Osteoblast (primary cell): ENCODE results near the gene ERCC3. TPM values are rescaled to one million over a fixed set of nuclear protein-coding genes. Genes with fewer than 3 reads are reported as not detected.
A peak's percentile ranks its signal among the peaks of the same experiment; 100 is the strongest.

Source experiments
- DNase-seq: peaks from one replicate; pipeline ENCODE4 v3.0.0; 2011; ENCODE audit warnings: low spot score, mixed read lengths; ENCODE audit not compliant: insufficient read length; ENCODE audit errors: missing footprints
- H2AFZ ChIP-seq: 2 replicates; pipeline ENCODE4 v1.6.0; 2011; ENCODE audit warnings: mild to moderate bottlenecking, low read length
- H3K27ac ChIP-seq: 2 replicates; pipeline ENCODE4 v1.5.1; 2011; ENCODE audit warnings: mild to moderate bottlenecking, low read depth, low read length, moderate library complexity
- H3K27me3 ChIP-seq: 2 replicates; pipeline ENCODE4 v1.6.0; 2012; ENCODE audit warnings: mild to moderate bottlenecking, control low read depth, inconsistent platforms, low read length, moderate library complexity; ENCODE audit not compliant: insufficient read depth
- H3K36me3 ChIP-seq: 2 replicates; pipeline ENCODE4 v1.5.1; 2011; ENCODE audit warnings: mild to moderate bottlenecking, low read length, control low read depth, moderate library complexity; ENCODE audit not compliant: insufficient read depth
- H3K4me1 ChIP-seq: 2 replicates; pipeline ENCODE4 v1.5.1; 2011; ENCODE audit warnings: mild to moderate bottlenecking, low read length, control low read depth, moderate library complexity; ENCODE audit not compliant: insufficient read depth
- H3K4me2 ChIP-seq: 2 replicates; pipeline ENCODE4 v1.6.0; 2011; ENCODE audit warnings: mild to moderate bottlenecking, low read length; ENCODE audit not compliant: insufficient read depth
- H3K4me3 ChIP-seq: fragments of 200-600 bp; sonication (generic); 3 replicates; pipeline ENCODE4 v1.5.1; 2012; ENCODE audit warnings: mild to moderate bottlenecking, low read length, inconsistent platforms; ENCODE audit not compliant: insufficient read depth
- H3K79me2 ChIP-seq: 2 replicates; pipeline ENCODE4 v1.6.0; 2012; ENCODE audit warnings: mild to moderate bottlenecking, low read length, control low read depth, inconsistent platforms; ENCODE audit not compliant: insufficient read depth
- H3K9me3 ChIP-seq: 2 replicates; pipeline ENCODE4 v1.5.1; 2011; ENCODE audit warnings: low read depth, low read length, control low read depth
- H4K20me1 ChIP-seq: 2 replicates; pipeline ENCODE4 v1.6.0; 2012; ENCODE audit warnings: mild to moderate bottlenecking, low read length, control low read depth; ENCODE audit not compliant: insufficient read depth
- total RNA-seq: library from RNA; depleted of rRNA; stranded (reverse); fragments of >200 nt; gene quantifications from 2 replicates; pipeline ENCODE4 v1.2.3, GENCODE V29; 2012
- TF ChIP-seq, protein P1 (sequence below): IDR thresholded peaks from 2 replicates; pipeline ENCODE4 v1.5.1; 2011; ENCODE audit warnings: mild to moderate bottlenecking, low read depth, low read length, moderate library complexity; ENCODE audit errors: extremely low read depth

Gene ERCC3
- total RNA-seq = 43.1 and 43.9 TPM in 2 replicates

DNA sequence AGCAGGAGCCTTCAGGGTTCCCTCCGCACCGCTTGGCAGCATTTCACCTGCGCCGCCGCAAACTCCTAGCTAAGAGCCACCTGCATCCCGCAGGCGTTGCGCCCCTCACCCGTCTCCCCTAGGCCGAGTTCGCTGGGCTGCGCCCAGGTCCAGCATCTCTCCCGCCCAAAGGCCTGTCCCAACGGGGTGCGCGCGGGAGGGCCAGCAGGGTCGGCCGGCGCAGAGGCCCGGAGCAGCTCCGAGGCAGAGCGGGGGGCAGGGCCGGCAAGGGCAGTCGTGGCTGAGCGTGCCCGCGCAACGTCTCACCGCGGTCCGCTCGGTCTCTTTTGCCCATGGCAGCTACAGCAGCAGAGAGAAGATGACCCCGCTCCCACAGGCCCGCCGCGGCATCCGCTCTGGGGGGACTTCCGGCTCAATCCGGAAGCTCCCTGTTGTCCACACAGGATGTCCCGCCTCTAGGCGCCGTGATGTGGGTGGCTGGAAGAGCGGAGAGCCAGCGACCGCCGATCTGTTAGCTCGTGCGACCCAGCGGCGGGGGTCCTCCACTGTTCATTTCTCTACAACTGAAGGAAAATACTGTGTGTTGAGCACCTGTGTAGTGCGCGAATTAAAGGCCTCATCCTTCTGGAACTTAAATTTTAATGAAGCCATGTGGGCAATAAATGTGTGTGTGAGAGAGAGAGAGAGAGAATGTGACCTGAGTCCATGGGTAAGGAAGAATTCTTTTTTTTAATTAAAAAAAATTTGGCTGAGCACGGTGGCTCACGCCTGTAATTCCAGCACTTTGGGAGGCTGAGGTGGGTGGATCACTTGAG, at the start of gene ERCC3:
TSS of gene ERCC3 (minus strand) at position 397 of the 815 bp plus-strand sequence. CDS start at position 334, 63 bp downstream.
- TF ChIP-seq, protein P1, sequence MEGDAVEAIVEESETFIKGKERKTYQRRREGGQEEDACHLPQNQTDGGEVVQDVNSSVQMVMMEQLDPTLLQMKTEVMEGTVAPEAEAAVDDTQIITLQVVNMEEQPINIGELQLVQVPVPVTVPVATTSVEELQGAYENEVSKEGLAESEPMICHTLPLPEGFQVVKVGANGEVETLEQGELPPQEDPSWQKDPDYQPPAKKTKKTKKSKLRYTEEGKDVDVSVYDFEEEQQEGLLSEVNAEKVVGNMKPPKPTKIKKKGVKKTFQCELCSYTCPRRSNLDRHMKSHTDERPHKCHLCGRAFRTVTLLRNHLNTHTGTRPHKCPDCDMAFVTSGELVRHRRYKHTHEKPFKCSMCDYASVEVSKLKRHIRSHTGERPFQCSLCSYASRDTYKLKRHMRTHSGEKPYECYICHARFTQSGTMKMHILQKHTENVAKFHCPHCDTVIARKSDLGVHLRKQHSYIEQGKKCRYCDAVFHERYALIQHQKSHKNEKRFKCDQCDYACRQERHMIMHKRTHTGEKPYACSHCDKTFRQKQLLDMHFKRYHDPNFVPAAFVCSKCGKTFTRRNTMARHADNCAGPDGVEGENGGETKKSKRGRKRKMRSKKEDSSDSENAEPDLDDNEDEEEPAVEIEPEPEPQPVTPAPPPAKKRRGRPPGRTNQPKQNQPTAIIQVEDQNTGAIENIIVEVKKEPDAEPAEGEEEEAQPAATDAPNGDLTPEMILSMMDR = no peak
- peak within 1 kb of the TSS; percentile 91 for H3K27ac ChIP-seq
- H3K4me3 ChIP-seq = peak within 1 kb of the TSS; percentile 99
- H3K4me2 ChIP-seq = peak within 1 kb of the TSS; percentile 91
- H3K36me3 ChIP-seq = peaks cover 36% of the 10 kb centered on the region
- H3K4me1 ChIP-seq = peaks cover 6% of the 10 kb centered on the region
- H2AFZ ChIP-seq = peak within 1 kb of the TSS; percentile 94
- H4K20me1 ChIP-seq = peaks cover 10% of the 10 kb centered on the region
- DNase-seq = peak; percentile 99
- no peaks in the 10 kb centered on the region for H3K27me3 ChIP-seq
- peaks cover 27% of the 10 kb centered on the region for H3K79me2 ChIP-seq
- H3K9me3 ChIP-seq = no peaks in the 10 kb centered on the region

DNA sequence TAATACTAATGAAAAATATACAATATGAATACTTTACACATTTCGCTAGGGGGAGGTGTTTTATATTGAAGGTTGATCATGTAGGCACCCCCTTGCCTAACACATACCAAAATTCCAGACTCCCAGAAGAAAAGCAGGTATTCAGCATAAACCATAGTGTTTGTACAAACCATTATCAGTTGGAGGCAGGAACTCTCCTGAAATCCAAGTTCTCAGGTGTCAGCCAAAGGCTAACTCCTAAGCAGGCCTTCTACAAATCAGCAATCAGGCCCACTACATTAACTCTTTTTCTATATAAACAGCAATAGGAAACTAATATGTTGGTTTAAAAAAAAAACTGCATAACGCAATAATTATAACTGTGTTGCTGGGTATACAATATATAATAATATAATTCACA, 49.3 kb upstream of the ERCC3 start:
- no peak overlapping the region for H3K4me2 ChIP-seq
- H3K79me2 ChIP-seq = peaks cover 53% of the 10 kb centered on the region
- peaks cover 2% of the 10 kb centered on the region for H3K36me3 ChIP-seq
- H3K27me3 ChIP-seq = no peaks in the 10 kb centered on the region
- no peak for DNase-seq
- H3K4me3 ChIP-seq = no peak overlapping the region
- no peak overlapping the region for H3K27ac ChIP-seq
- TF ChIP-seq, protein P1 = no peak
- no peaks in the 10 kb centered on the region for H3K9me3 ChIP-seq
- no peak overlapping the region for H2AFZ ChIP-seq
- H3K4me1 ChIP-seq = no peaks in the 10 kb centered on the region
- H4K20me1 ChIP-seq = peaks cover 16% of the 10 kb centered on the region

DNA sequence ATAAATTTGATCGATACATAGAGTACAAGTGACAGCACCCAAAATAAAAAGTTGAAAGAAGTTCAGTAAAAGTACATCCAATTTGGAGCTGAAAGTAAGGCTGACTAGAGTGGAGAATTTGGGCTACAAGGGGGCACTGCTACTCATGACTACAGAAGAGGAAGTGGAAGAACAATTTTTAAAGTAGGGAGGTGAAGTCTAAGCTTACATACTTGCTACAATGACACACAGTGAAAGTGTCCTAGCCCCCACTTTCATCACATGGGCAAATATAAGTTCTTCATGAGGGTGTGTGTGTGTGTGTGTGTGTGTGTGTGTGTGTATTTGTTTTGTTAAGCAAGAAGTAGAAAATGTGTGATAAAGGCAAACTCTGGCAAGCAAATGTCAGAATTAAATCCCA, 48.2 kb upstream of the ERCC3 start:
- Histone ChIP-seq H3K4me1 (no peaks in the 10 kb centered on the region), H3K4me3 (no peak overlapping the region), H3K27ac (no peak overlapping the region), H3K4me2 (no peak overlapping the region), H2AFZ (no peak overlapping the region), H3K9me3 (no peaks in the 10 kb centered on the region), H3K27me3 (no peaks in the 10 kb centered on the region), H3K36me3 (peaks cover 12% of the 10 kb centered on the region), H3K79me2 (peaks cover 42% of the 10 kb centered on the region), H4K20me1 (peaks cover 16% of the 10 kb centered on the region)
- DNase-seq = no peak
- TF ChIP-seq, protein P1 = no peak

DNA sequence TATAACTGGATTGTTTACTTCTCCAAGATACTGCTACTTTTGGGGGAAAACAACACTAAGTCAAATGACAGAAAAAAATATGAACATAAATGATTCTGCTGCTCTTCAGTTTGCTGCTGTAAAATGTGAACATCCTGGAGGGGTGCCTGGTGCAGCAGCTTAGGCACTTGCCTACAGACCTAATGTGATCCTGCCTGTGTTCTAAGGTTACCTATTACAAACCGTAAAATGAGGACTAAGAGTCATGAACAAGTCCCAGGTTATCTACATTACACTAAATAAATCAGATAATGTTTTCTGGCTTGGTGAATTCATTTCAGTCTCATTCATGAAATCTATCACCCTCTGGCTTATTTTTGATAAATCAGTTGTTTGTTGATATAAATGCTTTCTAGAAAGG, 38.4 kb upstream of the ERCC3 start:
- H3K4me3 ChIP-seq = no peak overlapping the region
- no peak overlapping the region for H3K4me2 ChIP-seq
- no peaks in the 10 kb centered on the region for H3K27me3 ChIP-seq
- no peaks in the 10 kb centered on the region for H3K4me1 ChIP-seq
- TF ChIP-seq, protein P1 = no peak
- H3K79me2 ChIP-seq = no peaks in the 10 kb centered on the region
- no peaks in the 10 kb centered on the region for H4K20me1 ChIP-seq
- no peaks in the 10 kb centered on the region for H3K9me3 ChIP-seq
- H3K27ac ChIP-seq = no peak overlapping the region
- DNase-seq = no peak
- peaks cover 18% of the 10 kb centered on the region for H3K36me3 ChIP-seq
- H2AFZ ChIP-seq = no peak overlapping the region
